ENCODE data around the gene ENKUR.

DNA sequence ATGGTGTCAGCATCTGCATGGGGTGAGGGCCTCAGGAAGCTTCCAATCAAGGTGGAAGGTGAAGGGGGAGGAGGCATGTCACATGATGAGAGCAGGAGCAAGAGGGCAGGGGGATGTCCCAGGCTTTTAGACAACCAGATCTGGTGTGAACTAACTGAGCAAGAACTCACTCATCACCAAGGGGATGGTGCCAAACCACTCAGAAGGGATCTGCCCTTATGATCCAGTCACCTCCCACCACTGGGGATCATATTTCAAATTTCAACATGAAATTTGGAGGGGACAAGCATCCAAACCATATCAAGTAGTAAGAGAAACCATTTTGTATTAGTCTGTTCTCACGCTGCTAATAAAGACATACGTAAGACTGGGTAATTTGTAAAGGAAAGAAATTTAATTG is 34.0 kb upstream of the ENKUR start:
- TF ChIP-seq POLR2AphosphoS5 (IDR thresholded peaks at IDR 0.05; ENCODE audit: low read depth, low read length) (no peak), SIN3A (IDR thresholded peaks at IDR 0.05; ENCODE audit: borderline replicate concordance, insufficient read depth, low read length) (no peak)
- TF ChIP-seq, protein P1, sequence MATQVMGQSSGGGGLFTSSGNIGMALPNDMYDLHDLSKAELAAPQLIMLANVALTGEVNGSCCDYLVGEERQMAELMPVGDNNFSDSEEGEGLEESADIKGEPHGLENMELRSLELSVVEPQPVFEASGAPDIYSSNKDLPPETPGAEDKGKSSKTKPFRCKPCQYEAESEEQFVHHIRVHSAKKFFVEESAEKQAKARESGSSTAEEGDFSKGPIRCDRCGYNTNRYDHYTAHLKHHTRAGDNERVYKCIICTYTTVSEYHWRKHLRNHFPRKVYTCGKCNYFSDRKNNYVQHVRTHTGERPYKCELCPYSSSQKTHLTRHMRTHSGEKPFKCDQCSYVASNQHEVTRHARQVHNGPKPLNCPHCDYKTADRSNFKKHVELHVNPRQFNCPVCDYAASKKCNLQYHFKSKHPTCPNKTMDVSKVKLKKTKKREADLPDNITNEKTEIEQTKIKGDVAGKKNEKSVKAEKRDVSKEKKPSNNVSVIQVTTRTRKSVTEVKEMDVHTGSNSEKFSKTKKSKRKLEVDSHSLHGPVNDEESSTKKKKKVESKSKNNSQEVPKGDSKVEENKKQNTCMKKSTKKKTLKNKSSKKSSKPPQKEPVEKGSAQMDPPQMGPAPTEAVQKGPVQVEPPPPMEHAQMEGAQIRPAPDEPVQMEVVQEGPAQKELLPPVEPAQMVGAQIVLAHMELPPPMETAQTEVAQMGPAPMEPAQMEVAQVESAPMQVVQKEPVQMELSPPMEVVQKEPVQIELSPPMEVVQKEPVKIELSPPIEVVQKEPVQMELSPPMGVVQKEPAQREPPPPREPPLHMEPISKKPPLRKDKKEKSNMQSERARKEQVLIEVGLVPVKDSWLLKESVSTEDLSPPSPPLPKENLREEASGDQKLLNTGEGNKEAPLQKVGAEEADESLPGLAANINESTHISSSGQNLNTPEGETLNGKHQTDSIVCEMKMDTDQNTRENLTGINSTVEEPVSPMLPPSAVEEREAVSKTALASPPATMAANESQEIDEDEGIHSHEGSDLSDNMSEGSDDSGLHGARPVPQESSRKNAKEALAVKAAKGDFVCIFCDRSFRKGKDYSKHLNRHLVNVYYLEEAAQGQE (IDR thresholded peaks at IDR 0.05; ENCODE audit: insufficient read depth in 1 of 2, low read depth in 2 of 2, low read length in 2 of 2) = no peak
